Liver (tissue), 3 donors: ENCODE results near the gene CHN2.

ENCODE experiments used
- ATF3 ChIP-seq: IDR thresholded peaks from 2 replicates; pipeline ENCODE4 v1.6.1; 2016; ENCODE audit warnings: antibody characterized with exemption
- CTCF ChIP-seq: fragments of 150-350 bp; IDR thresholded peaks from 2 replicates; pipeline ENCODE4 v1.5.1; 2017; ENCODE audit warnings: improper control_type of control experiment, low read depth, low read length; ENCODE audit not compliant: missing input control
- EGR1 ChIP-seq, 2 donors: IDR thresholded peaks; 2 replicates each; pipeline ENCODE4 v1.6.1; 2016 to 2018; ENCODE audit warnings: antibody characterized with exemption in 2 of 2, low read depth in 2 of 2
- FOXA1 ChIP-seq: IDR thresholded peaks from 2 replicates; pipeline ENCODE4 v1.6.1; 2016; ENCODE audit warnings: antibody characterized with exemption
- FOXA2 ChIP-seq: IDR thresholded peaks from 2 replicates; pipeline ENCODE4 v1.6.1; 2016; ENCODE audit warnings: antibody characterized with exemption
- GABPA ChIP-seq, 2 donors: IDR thresholded peaks in 1 of 2; conservative IDR thresholded peaks in 1 of 2; 2 replicates each; pipeline ENCODE4 v1.6.1; 2016; ENCODE audit warnings: antibody characterized with exemption in 2 of 2, mild to moderate bottlenecking in 1 of 2, moderate library complexity in 1 of 2
- JUND ChIP-seq, 2 donors: IDR thresholded peaks; 2 replicates each; pipeline ENCODE4 v1.6.1; 2016; ENCODE audit warnings: antibody characterized with exemption in 2 of 2
- MAX ChIP-seq: IDR thresholded peaks from 2 replicates; pipeline ENCODE4 v1.6.1; 2016; ENCODE audit warnings: antibody characterized with exemption
- NR2F2 ChIP-seq: IDR thresholded peaks from 2 replicates; pipeline ENCODE4 v1.6.1; 2016; ENCODE audit warnings: antibody characterized with exemption
- RAD21 ChIP-seq, 2 donors: IDR thresholded peaks; 2 replicates each; pipeline ENCODE4 v1.6.1; 2016; ENCODE audit warnings: antibody characterized with exemption in 2 of 2, mild to moderate bottlenecking in 2 of 2
- REST ChIP-seq: IDR thresholded peaks from 2 replicates; pipeline ENCODE4 v1.6.1; 2016; ENCODE audit warnings: antibody characterized with exemption, mild to moderate bottlenecking
- SP1 ChIP-seq: IDR thresholded peaks from 2 replicates; pipeline ENCODE4 v1.6.1; 2018; ENCODE audit warnings: antibody characterized with exemption, mild to moderate bottlenecking
- TAF1 ChIP-seq: conservative IDR thresholded peaks from 2 replicates; pipeline ENCODE4 v1.6.1; 2016; ENCODE audit warnings: antibody characterized with exemption, mild to moderate bottlenecking
- ZBTB33 ChIP-seq: IDR thresholded peaks from 2 replicates; pipeline ENCODE4 v1.6.1; 2016; ENCODE audit warnings: antibody characterized with exemption
- donor health status: healthy.
- donor health status: healthy.

GRCh38 chr7:29217113-29217512 lies 22.5 kb downstream of the CHN2 start:
- TF ChIP-seq SP1 = no peak
- TF ChIP-seq MAX = no peak
- no peak for TF ChIP-seq CTCF
- no peak for TF ChIP-seq TAF1
- TF ChIP-seq ATF3 = no peak
- TF ChIP-seq REST = no peak
- TF ChIP-seq RAD21 (IDR thresholded peaks at IDR 0.05) = no peak
- no peak for TF ChIP-seq FOXA2
- TF ChIP-seq ZBTB33 = no peak
- TF ChIP-seq FOXA1 = no peak
- no peak for TF ChIP-seq GABPA (IDR thresholded peaks at IDR 0.05 in 1 of 2, conservative IDR thresholded peaks at IDR 0.05 in 1 of 2)
- TF ChIP-seq EGR1 (IDR thresholded peaks at IDR 0.05; ENCODE audit: low read depth in 2 of 2) = no peak
- TF ChIP-seq NR2F2 = no peak
- TF ChIP-seq JUND (IDR thresholded peaks at IDR 0.05) = no peak
